Spleen (tissue), 11 donors: ENCODE data around the gene EVA1A. TPM values are rescaled to one million over a fixed set of nuclear protein-coding genes. Genes with fewer than 3 reads are reported as not detected.

ENCODE experiments used
- DNase-seq: peaks from one replicate; pipeline ENCODE4 v3.0.0-alpha.2; 2020
- H3K27ac ChIP-seq, 8 donors: fragments of 200-600 bp; sonication (generic) in 7 of 8; 1 replicate in 4 of 8; 2 replicates in 4 of 8; pipeline versions ENCODE4 v1.5.0 to v1.8.0; 2016 to 2021; ENCODE audit warnings: inconsistent platforms in 4 of 8, mild to moderate bottlenecking in 4 of 8, moderate library complexity in 1 of 8
- H3K27me3 ChIP-seq, 7 donors: fragments of 200-600 bp; sonication (generic) in 6 of 7; replicated peaks in 1 of 7; 1 replicate in 4 of 7; 2 replicates in 3 of 7; pipeline versions ENCODE4 v1.5.0 to v1.8.0; 2016 to 2021; ENCODE audit warnings: inconsistent platforms in 3 of 7, mild to moderate bottlenecking in 1 of 7
- H3K36me3 ChIP-seq, 6 donors: fragments of 200-600 bp; sonication (generic) in 5 of 6; 1 replicate in 4 of 6; 2 replicates in 2 of 6; pipeline versions ENCODE4 v1.5.0 to v1.8.0; 2016 to 2021; ENCODE audit warnings: inconsistent platforms in 2 of 6
- H3K4me1 ChIP-seq, 6 donors: fragments of 200-600 bp; sonication (generic) in 5 of 6; 1 replicate in 3 of 6; 2 replicates in 3 of 6; pipeline versions ENCODE4 v1.5.0 to v1.8.0; 2016 to 2021; ENCODE audit warnings: inconsistent platforms in 3 of 6
- H3K4me3 ChIP-seq, 8 donors: fragments of 200-600 bp; sonication (generic) in 7 of 8; 1 replicate in 4 of 8; 2 replicates in 4 of 8; pipeline versions ENCODE4 v1.5.0 to v1.8.0; 2016 to 2021; ENCODE audit warnings: inconsistent platforms in 4 of 8, mild to moderate bottlenecking in 4 of 8, moderate library complexity in 2 of 8
- H3K9me3 ChIP-seq, 8 donors: fragments of 200-600 bp; sonication (generic) in 7 of 8; 1 replicate in 4 of 8; 2 replicates in 4 of 8; pipeline versions ENCODE4 v1.5.0 to v1.8.0; 2016 to 2021; ENCODE audit warnings: inconsistent platforms in 4 of 8
- POLR2A ChIP-seq, 3 donors: fragments of 450-650 bp; IDR thresholded peaks; one replicate each; pipeline ENCODE4 v1.5.1; 2017; ENCODE audit warnings: antibody characterized with exemption in 3 of 3, mild to moderate bottlenecking in 1 of 3
- POLR2AphosphoS5 ChIP-seq, 3 donors: sonication (generic); formaldehyde crosslinking; IDR thresholded peaks; one replicate each; pipeline ENCODE4 v1.5.1; 2017; ENCODE audit warnings: antibody characterized with exemption in 3 of 3
- WGBS, 5 donors: extraction: QIAGEN DNeasy Blood & Tissue Kit in 3 of 5; methylation state at CpG; one replicate each; pipeline versions ENCODE4 v1.1.5 to v1.1.7; 2013 to 2018; 5-methylcytosine and 5-hydroxymethylcytosine counted together
- intact Hi-C: fragments of 100-400 bp; cut with DNase I; formaldehyde crosslinking; loops from one replicate; pipeline ENCODE4 v1.15.0; 2023; ENCODE audit warnings: low total_unique reads
- polyA plus RNA-seq, 3 donors: library from polyadenylated mRNA; stranded (reverse); fragments of 200-250 nt; gene quantifications; one replicate each; pipeline ENCODE4 v1.2.1, GENCODE V29; 2013
- total RNA-seq, 7 donors: library from RNA; depleted of rRNA in 3 of 7; stranded (reverse); fragments of >200 nt in 3 of 7; fragmentation: NEBNext Ultra II Directional in 4 of 7; extraction: Animal tissue kit (Norgen Biotek cat#: 25700) in 4 of 7; gene quantifications; one replicate each; pipeline versions ENCODE4 v1.1.0 to v1.2.1, GENCODE V29; 2016 to 2021
- TF ChIP-seq, protein P1 (sequence below), 11 experiments: fragments of 200-600 bp in 7 of 11; fragments of 450-650 bp in 4 of 11; sonication (generic) in 4 of 11; IDR thresholded peaks in 8 of 11; conservative IDR thresholded peaks in 3 of 11; 1 replicate in 7 of 11; 2 replicates in 4 of 11; pipeline versions ENCODE4 v1.4.0 to v1.8.0; 2016 to 2021; ENCODE audit warnings: antibody characterized with exemption in 11 of 11, inconsistent platforms in 4 of 11, mild to moderate bottlenecking in 1 of 11
- donor health status: healthy with polysubstance abuse.
- donor health status: DM: no; HTN: no; CAD: no; lungs with moderate emphysema.
- donor health status: DM: no; HTN: no; CAD: no.
- donor health status: Bipolar disorder and iron deficiency.
- donor health status: healthy.
- donor health status: DM: no; HTN: no; CAD: no.
- donor health status: DM: yes; HTN: yes; CAD: no.

EVA1A gene
- total and polyA plus RNA-seq, 10 donors, result 6.2 to 30.3 (median 14.4) TPM

DNA sequence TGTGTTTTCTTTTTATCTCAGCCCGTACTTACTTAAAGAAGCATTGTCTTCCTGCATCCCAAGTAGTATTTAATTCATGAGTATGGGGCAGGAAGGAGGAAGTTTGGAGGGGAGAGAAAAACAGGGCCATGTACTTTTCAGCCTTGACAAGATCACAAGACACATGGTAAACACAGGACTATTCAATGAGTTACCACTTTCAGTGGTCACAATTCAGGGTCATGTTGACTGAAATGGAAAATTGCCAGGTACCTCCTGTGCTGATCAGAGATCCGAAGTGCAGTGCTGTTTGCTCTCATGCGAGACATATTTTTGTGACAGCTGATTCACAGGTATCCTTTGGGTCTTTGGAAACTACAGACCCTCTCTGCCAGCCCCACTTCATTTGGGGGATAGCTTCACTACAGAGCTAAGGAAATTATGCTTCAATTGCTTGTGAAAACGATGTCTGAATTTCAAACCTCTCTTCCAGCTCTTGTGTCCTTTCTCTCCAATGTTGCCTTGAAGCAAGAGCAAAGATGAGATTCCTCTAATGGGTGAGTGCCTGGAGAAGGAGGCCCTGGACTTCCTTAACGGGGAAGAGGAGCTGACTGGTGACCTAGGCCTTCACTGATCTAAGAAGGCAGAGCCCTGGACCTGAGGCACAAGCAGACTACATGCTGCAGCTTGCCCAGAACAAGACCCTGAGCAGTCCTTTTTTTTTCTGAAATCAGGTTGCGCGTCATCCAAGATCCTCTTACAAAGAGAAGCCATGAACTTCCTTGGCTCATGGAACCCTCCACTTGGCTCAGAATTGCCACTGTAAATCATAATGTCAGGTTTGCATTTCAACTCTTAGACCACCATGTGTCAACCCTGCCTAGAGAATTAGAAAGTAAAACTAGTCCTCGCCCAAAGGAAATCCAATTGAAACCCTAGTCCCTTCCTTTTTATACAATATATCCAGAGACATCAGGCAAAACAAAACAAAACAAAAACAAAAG is 44.1 kb downstream of the EVA1A start:
- no peak for DNase-seq
- TF ChIP-seq POLR2AphosphoS5 (IDR thresholded peaks at IDR 0.05), result no peak
- TF ChIP-seq POLR2A (IDR thresholded peaks at IDR 0.05), result no peak
- TF ChIP-seq, protein P1, sequence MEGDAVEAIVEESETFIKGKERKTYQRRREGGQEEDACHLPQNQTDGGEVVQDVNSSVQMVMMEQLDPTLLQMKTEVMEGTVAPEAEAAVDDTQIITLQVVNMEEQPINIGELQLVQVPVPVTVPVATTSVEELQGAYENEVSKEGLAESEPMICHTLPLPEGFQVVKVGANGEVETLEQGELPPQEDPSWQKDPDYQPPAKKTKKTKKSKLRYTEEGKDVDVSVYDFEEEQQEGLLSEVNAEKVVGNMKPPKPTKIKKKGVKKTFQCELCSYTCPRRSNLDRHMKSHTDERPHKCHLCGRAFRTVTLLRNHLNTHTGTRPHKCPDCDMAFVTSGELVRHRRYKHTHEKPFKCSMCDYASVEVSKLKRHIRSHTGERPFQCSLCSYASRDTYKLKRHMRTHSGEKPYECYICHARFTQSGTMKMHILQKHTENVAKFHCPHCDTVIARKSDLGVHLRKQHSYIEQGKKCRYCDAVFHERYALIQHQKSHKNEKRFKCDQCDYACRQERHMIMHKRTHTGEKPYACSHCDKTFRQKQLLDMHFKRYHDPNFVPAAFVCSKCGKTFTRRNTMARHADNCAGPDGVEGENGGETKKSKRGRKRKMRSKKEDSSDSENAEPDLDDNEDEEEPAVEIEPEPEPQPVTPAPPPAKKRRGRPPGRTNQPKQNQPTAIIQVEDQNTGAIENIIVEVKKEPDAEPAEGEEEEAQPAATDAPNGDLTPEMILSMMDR (IDR thresholded peaks at IDR 0.05 in 8 of 11, conservative IDR thresholded peaks at IDR 0.05 in 3 of 11), result no peak
- H3K9me3 ChIP-seq, result peaks cover 0 to 21% (median 12%) of the 10 kb centered on the region in 8 donors
- no peaks in the 10 kb centered on the region for H3K36me3 ChIP-seq
- WGBS, 5 donors, result 55 to 79% (median 71%) methylated on average over 8 of the region's 8 CpGs
- no peaks in the 10 kb centered on the region for H3K4me1 ChIP-seq
- H3K27me3 ChIP-seq, result no peaks in the 10 kb centered on the region
- intact Hi-C loops, result no loop called here
- no peak overlapping the region for H3K4me3 ChIP-seq
- H3K27ac ChIP-seq, result peak overlapping the region in 5 of 8 donors; percentile 1 to 60 (median 37)

DNA sequence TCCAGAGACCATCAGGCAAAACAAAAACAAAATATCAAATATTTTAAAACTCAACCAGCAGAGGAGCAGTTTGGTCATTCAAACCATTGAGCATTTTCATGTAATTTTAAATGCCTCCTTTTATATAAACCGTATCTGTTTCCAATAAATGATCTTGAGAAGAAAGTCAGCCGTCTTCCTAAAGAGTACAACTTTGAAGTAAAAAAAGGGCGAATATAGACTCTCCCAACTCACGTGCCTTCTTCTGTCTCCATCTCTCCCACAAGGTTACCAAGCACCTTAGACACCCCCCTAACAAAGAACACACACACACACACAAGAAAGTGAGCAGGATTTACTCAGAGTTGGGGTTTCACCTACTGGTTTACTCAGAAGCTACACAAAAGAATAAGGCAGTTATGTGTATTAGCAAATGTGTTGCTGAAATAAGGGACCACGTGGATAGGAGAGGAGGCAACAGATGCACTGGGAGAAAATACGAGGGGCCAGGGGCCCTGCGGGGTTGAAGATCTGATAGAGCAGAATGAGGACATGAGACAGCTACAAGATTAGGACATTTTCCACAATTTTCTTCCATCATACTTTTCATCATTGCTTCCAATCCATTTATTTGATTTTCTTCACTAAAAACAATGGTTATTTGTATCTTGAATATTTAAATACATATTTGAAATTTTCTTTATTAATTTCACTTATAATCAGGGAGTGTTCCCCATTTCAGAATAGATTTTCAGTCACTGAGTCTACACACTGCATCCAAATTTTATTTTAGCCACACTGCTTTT is 45.0 kb downstream of the EVA1A start:
- TF ChIP-seq, protein P1 (IDR thresholded peaks at IDR 0.05 in 8 of 11, conservative IDR thresholded peaks at IDR 0.05 in 3 of 11), result no peak
- TF ChIP-seq POLR2AphosphoS5 (IDR thresholded peaks at IDR 0.05) (no peak), POLR2A (IDR thresholded peaks at IDR 0.05) (no peak)
- Histone ChIP-seq H3K4me3 (no peak overlapping the region), H3K9me3 (peaks cover 0 to 24% (median 12%) of the 10 kb centered on the region in 8 donors), H3K27ac (peak overlapping the region in 3 of 8 donors; percentile 37 to 60 (median 39)), H3K36me3 (no peaks in the 10 kb centered on the region), H3K27me3 (no peaks in the 10 kb centered on the region), H3K4me1 (no peaks in the 10 kb centered on the region)
- 78 to 92% (median 88%) methylated on average over 7 of the region's 7 CpGs for WGBS, 5 donors
- intact Hi-C loops, result no loop called here
- no peak for DNase-seq

DNA sequence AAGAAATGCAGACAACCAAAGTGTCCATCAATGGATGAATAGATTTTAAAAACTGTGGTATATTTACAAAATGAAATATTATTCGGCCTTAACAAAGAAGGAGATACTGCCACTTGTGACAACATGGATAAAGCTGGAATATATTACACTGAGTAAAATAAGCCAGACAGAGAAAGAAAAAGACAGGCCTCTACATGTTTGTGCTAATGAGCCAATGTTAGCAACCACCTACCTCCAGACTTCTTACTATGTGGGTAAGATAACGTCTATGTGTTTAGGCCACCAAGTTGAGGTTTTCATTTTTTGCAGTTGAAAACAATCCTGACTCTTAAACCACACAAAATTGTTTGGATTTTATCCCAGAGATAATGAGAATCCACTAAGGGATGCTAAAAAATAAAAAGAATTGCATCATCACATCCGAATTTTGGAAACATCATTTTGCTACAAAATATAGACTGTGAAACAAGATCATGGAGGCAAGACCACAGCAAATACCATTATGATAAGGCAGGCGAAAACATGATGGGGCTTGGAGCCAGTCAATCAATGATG is 47.0 kb downstream of the EVA1A start:
- no peaks in the 10 kb centered on the region for H3K4me1 ChIP-seq
- TF ChIP-seq, protein P1 (IDR thresholded peaks at IDR 0.05 in 8 of 11, conservative IDR thresholded peaks at IDR 0.05 in 3 of 11), result no peak
- no peak for TF ChIP-seq POLR2A (IDR thresholded peaks at IDR 0.05)
- no peak for TF ChIP-seq POLR2AphosphoS5 (IDR thresholded peaks at IDR 0.05)
- no peaks in the 10 kb centered on the region for H3K27me3 ChIP-seq
- no peak overlapping the region for H3K4me3 ChIP-seq
- no peak overlapping the region for H3K27ac ChIP-seq
- 87 to 98% (median 93%) methylated on average over 4 of the region's 4 CpGs for WGBS, 5 donors
- intact Hi-C loops, result no loop called here
- H3K36me3 ChIP-seq, result no peaks in the 10 kb centered on the region
- DNase-seq, result no peak
- H3K9me3 ChIP-seq, result peaks cover 0 to 28% (median 15%) of the 10 kb centered on the region in 8 donors
